H9 (cell line): ENCODE data around the gene POLR3H. TPM values are rescaled to one million over a fixed set of nuclear protein-coding genes. Genes with fewer than 3 reads are reported as not detected.

ENCODE experiments used
- DNase-seq: peaks from one replicate; pipeline ENCODE4 v3.0.0-alpha.2; 2017
- H2AFZ ChIP-seq: one replicate; pipeline ENCODE4 v1.6.1; 2013; ENCODE audit warnings: mild to moderate bottlenecking, low read length, control low read depth, moderate library complexity
- H2AK5ac ChIP-seq: 2 replicates; pipeline ENCODE4 v1.6.1; 2013; ENCODE audit warnings: low read length, control low read depth, mixed read lengths; ENCODE audit not compliant: insufficient read length
- H2BK120ac ChIP-seq: one replicate; pipeline ENCODE4 v1.6.1; 2013; ENCODE audit warnings: low read depth, mild to moderate bottlenecking, low read length, control low read depth, inconsistent platforms; ENCODE audit not compliant: poor library complexity, severe bottlenecking
- H2BK12ac ChIP-seq: 2 replicates; pipeline ENCODE4 v1.6.1; 2013; ENCODE audit warnings: low read length, control low read depth, mixed read lengths, low read depth; ENCODE audit not compliant: insufficient read length
- H2BK15ac ChIP-seq: 2 replicates; pipeline ENCODE4 v1.6.1; 2013; ENCODE audit warnings: low read depth, low read length, control low read depth
- H2BK20ac ChIP-seq: one replicate; pipeline ENCODE4 v1.6.1; 2013; ENCODE audit warnings: low read depth, mild to moderate bottlenecking, low read length, control low read depth, inconsistent platforms; ENCODE audit not compliant: poor library complexity, severe bottlenecking
- H2BK5ac ChIP-seq: 2 replicates; pipeline ENCODE4 v1.6.1; 2013; ENCODE audit warnings: low read length, control low read depth, mixed read lengths; ENCODE audit not compliant: insufficient read length
- H3K14ac ChIP-seq: 2 replicates; pipeline ENCODE4 v1.6.1; 2013; ENCODE audit warnings: low read length, control low read depth; ENCODE audit not compliant: insufficient read depth
- H3K18ac ChIP-seq: 2 replicates; pipeline ENCODE4 v1.6.1; 2013; ENCODE audit warnings: low read depth, mild to moderate bottlenecking, mixed read lengths, low read length, control low read depth; ENCODE audit not compliant: insufficient read length
- H3K23ac ChIP-seq: 2 replicates; pipeline ENCODE4 v1.6.1; 2013; ENCODE audit warnings: low read length, control low read depth, mixed read lengths, low read depth; ENCODE audit not compliant: insufficient read length
- H3K23me2 ChIP-seq: 2 replicates; pipeline ENCODE4 v1.6.1; 2013; ENCODE audit warnings: low read depth, mild to moderate bottlenecking, mixed read lengths, low read length, control low read depth; ENCODE audit not compliant: insufficient read length, poor library complexity, severe bottlenecking
- H3K27ac ChIP-seq: 2 replicates; pipeline ENCODE4 v1.5.1; 2013; ENCODE audit warnings: low read length, control low read depth, mixed read lengths, low read depth; ENCODE audit not compliant: insufficient read length
- H3K27me3 ChIP-seq: 2 replicates; pipeline ENCODE4 v1.6.1; 2013; ENCODE audit warnings: low read length, control low read depth, inconsistent platforms; ENCODE audit not compliant: insufficient read depth
- H3K4ac ChIP-seq: 2 replicates; pipeline ENCODE4 v1.6.1; 2013; ENCODE audit warnings: low read depth, mild to moderate bottlenecking, control low read depth, inconsistent platforms, low read length, moderate library complexity
- H3K4me1 ChIP-seq: 2 replicates; pipeline ENCODE4 v1.6.1; 2013; ENCODE audit warnings: low read length, control low read depth, inconsistent platforms; ENCODE audit not compliant: insufficient read depth
- H3K4me2 ChIP-seq: 2 replicates; pipeline ENCODE4 v1.6.1; 2013; ENCODE audit warnings: low read length, control low read depth, mixed read lengths; ENCODE audit not compliant: insufficient read length, insufficient read depth
- H3K56ac ChIP-seq: 2 replicates; pipeline ENCODE4 v1.6.1; 2013; ENCODE audit warnings: low read depth, mild to moderate bottlenecking, mixed read lengths, low read length, control low read depth; ENCODE audit not compliant: insufficient read length
- H3K79me1 ChIP-seq: 2 replicates; pipeline ENCODE4 v1.6.1; 2013; ENCODE audit warnings: low read depth, mild to moderate bottlenecking, moderate library complexity, low read length, control low read depth, inconsistent platforms; ENCODE audit not compliant: insufficient read depth, poor library complexity, severe bottlenecking
- H3K79me2 ChIP-seq: 2 replicates; pipeline ENCODE4 v1.6.1; 2013; ENCODE audit warnings: low read length, control low read depth, inconsistent platforms; ENCODE audit not compliant: insufficient read depth
- H3K9ac ChIP-seq: 2 replicates; pipeline ENCODE4 v1.6.1; 2013; ENCODE audit warnings: low read length, control low read depth, mixed read lengths; ENCODE audit not compliant: insufficient read length; ENCODE audit errors: extremely low read depth
- H3K9me3 ChIP-seq: one replicate; pipeline ENCODE4 v1.6.1; 2013; ENCODE audit warnings: low read depth, low read length, inconsistent platforms; ENCODE audit not compliant: control insufficient read depth
- H3T11ph ChIP-seq: one replicate; pipeline ENCODE4 v1.6.1; 2013; ENCODE audit warnings: mild to moderate bottlenecking, low read length, control low read depth, inconsistent platforms
- H4K20me1 ChIP-seq: one replicate; pipeline ENCODE4 v1.6.1; 2013; ENCODE audit not compliant: control insufficient read depth, insufficient read length, insufficient read depth
- H4K5ac ChIP-seq: 2 replicates; pipeline ENCODE4 v1.6.1; 2013; ENCODE audit warnings: low read depth, mild to moderate bottlenecking, mixed read lengths, low read length, control low read depth; ENCODE audit not compliant: insufficient read length
- H4K8ac ChIP-seq: replicated peaks from 2 replicates; pipeline ENCODE4 v1.6.1; 2013; ENCODE audit warnings: low read length, control low read depth, mixed read lengths, low read depth; ENCODE audit not compliant: insufficient read length
- H4K91ac ChIP-seq: 2 replicates; pipeline ENCODE4 v1.6.1; 2013; ENCODE audit warnings: low read depth, mild to moderate bottlenecking, moderate library complexity, mixed read lengths, low read length, control low read depth; ENCODE audit not compliant: insufficient read length
- H3K27ac Mint-ChIP-seq, 3 experiments: 2 replicates in 2 of 3; 3 replicates in 1 of 3; pipeline ENCODE4 v1.8.0; 2020 to 2021; ENCODE audit warnings: mixed read lengths in 3 of 3, mild to moderate bottlenecking in 1 of 3, moderate library complexity in 1 of 3
- H3K27me3 Mint-ChIP-seq: 2 replicates; pipeline ENCODE4 v1.8.0; 2021; ENCODE audit warnings: low read depth, mild to moderate bottlenecking, moderate library complexity, mixed read lengths
- H3K36me3 Mint-ChIP-seq, 3 experiments: 2 replicates in 2 of 3; 3 replicates in 1 of 3; pipeline ENCODE4 v1.8.0; 2020 to 2021; ENCODE audit warnings: low read depth in 3 of 3, mixed read lengths in 3 of 3; ENCODE audit not compliant: insufficient read depth in 1 of 3
- H3K4me1 Mint-ChIP-seq, 2 experiments: 2 replicates each; pipeline ENCODE4 v1.8.0; 2020; ENCODE audit warnings: mixed read lengths in 2 of 2
- H3K4me3 Mint-ChIP-seq, 2 experiments: 2 replicates in 1 of 2; 3 replicates in 1 of 2; pipeline ENCODE4 v1.8.0; 2020 to 2021; ENCODE audit warnings: mild to moderate bottlenecking in 2 of 2, mixed read lengths in 2 of 2, moderate library complexity in 1 of 2
- H3K9me3 Mint-ChIP-seq, 2 experiments: 2 replicates in 1 of 2; 3 replicates in 1 of 2; pipeline ENCODE4 v1.8.0; 2020; ENCODE audit warnings: mild to moderate bottlenecking in 2 of 2, mixed read lengths in 2 of 2, moderate library complexity in 1 of 2
- CTCF ChIP-seq: fragments of 200-600 bp; sonication (generic); conservative IDR thresholded peaks from 3 replicates; pipeline ENCODE4 v1.8.0; 2021; ENCODE audit warnings: antibody characterized with exemption, mild to moderate bottlenecking
- WGBS: extraction: QIAGEN DNeasy Blood & Tissue Kit; methylation state at CpG from one replicate; pipeline ENCODE4 v1.1.7; 2013; ENCODE audit warnings: missing lambda C conversion rate, low lambda C conversion rate, mixed read lengths; ENCODE audit not compliant: insufficient read length; ENCODE audit errors: extremely low coverage; 5-methylcytosine and 5-hydroxymethylcytosine counted together
- total RNA-seq: library from RNA; stranded (reverse); gene quantifications from 2 replicates; pipeline ENCODE4 v1.2.1, GENCODE V29; 2021

The POLR3H gene
- total RNA-seq, 1 experiment from 2014 or later = 68.2 TPM

DNA sequence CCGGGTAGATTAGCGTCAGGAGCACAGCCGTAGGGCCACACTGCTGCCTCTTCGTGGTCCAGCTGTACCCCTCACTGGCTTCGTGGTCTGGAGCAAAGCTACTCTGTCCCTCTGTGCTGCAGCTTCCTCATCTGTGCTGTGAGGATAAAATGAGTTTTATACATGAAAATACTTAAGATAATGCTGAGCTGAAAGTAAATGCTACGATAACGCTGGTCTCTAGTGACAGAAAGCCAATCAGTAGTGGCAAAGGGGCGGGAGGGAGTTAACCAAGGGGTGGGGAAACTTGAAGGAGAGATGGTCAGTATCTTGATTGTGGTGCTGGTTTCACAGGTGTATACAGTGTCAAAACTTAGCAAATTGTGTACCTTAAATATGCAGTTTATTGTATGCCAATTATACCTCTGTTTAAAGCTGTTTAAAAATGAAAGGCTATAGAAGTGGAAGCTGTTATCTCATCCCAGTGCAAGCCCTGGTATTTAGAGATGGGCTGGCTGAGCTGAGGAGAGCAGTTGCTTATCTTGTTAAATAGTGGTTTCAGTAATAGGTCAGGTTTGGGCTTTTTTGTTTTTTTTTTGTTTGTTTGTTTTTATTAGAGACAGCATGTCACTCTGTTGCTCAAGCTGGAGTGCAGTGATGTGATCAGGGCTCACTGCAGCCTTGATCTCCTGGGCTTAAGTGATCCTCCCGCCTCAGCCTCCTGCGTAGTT is 38.6 kb downstream of the POLR3H start:
- H2BK15ac ChIP-seq = no peak overlapping the region
- H3K4ac ChIP-seq = no peak overlapping the region
- H4K20me1 ChIP-seq = no peaks in the 10 kb centered on the region
- H3K18ac ChIP-seq = no peak overlapping the region
- no peak overlapping the region for H3K56ac ChIP-seq
- Mint-ChIP-seq H3K9me3 (no peaks in the 10 kb centered on the region), H3K27me3 (no peaks in the 10 kb centered on the region), H3K4me1 (0 out of 4 replicates have a peak, but pooled peaks cover 0 to 3% of the 10 kb centered on the region in 2 experiments), H3K4me3 (no peak overlapping the region), H3K27ac (no peak overlapping the region; a peak in 1 of 7 replicates), H3K36me3 (peaks cover 16 to 53% (median 32%) of the 10 kb centered on the region in 3 experiments; a peak in 6 of 7 replicates)
- no peak overlapping the region for H2BK20ac ChIP-seq
- no peak for DNase-seq
- H2BK5ac ChIP-seq = no peak overlapping the region
- H4K8ac ChIP-seq = no peak overlapping the region
- H3K4me2 ChIP-seq = no peak overlapping the region
- no peak for TF ChIP-seq CTCF
- no peaks in the 10 kb centered on the region for H3K79me1 ChIP-seq
- H3K79me2 ChIP-seq = no peaks in the 10 kb centered on the region
- no peak overlapping the region for H2AFZ ChIP-seq
- no peaks in the 10 kb centered on the region for H3K23me2 ChIP-seq
- no peak overlapping the region for H3K27ac ChIP-seq
- no CpG with 5 or more reads among the region's 10 CpGs for WGBS
- no peak overlapping the region for H3K23ac ChIP-seq
- no peaks in the 10 kb centered on the region for H3K4me1 ChIP-seq
- no peaks in the 10 kb centered on the region for H3K27me3 ChIP-seq
- no peak overlapping the region for H3K9ac ChIP-seq
- no peak overlapping the region for H4K5ac ChIP-seq
- no peaks in the 10 kb centered on the region for H3K9me3 ChIP-seq
- H2BK120ac ChIP-seq = no peak overlapping the region
- no peak overlapping the region for H4K91ac ChIP-seq
- no peak overlapping the region for H2AK5ac ChIP-seq
- H2BK12ac ChIP-seq = no peak overlapping the region
- H3K14ac ChIP-seq = no peak overlapping the region
- H3T11ph ChIP-seq = no peak overlapping the region
